HG02642 (cell line): ENCODE results near the gene BCL11B.
"Not testable (repeated sequence)": the region's sequence is repeated elsewhere in the genome, so short reads cannot be mapped to it uniquely, and the experiment has no call there.

ENCODE experiments used
- ATAC-seq: cut with Tn5 transposase; IDR thresholded peaks from one replicate; pipeline ENCODE4 v1.9.1; 2021; ENCODE audit warnings: mild to moderate bottlenecking; ENCODE audit not compliant: unreplicated experiment, poor library complexity

Gene BCL11B

DNA sequence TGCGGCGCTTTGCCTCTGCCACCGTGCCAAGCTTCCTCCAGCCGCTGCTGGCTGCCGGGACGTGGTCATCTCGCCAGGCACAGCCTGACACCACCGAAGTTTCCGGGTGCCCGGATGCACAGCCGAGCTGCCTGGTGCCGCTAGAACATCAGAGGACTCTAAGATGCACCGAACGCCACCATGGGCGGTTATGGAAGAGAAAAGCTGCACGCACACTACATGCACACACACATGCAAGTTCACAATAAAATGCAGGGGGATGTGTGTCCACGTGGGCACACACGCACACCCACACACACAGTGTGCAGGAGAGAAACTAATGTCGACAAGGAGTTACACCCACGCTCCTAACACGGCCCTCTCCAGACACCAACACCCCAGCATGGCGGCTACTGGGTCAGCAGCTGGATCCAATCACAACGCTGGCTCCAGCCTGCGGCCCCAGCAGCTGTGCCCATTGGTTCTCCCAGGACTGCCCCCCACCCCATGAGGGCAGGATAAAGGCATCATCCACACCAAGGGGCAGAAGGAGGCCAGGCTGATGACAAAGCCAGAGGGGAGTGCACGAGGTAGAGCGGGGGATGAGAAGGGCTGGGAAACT is 82.7 kb downstream of the BCL11B start:
- no peak for ATAC-seq

DNA sequence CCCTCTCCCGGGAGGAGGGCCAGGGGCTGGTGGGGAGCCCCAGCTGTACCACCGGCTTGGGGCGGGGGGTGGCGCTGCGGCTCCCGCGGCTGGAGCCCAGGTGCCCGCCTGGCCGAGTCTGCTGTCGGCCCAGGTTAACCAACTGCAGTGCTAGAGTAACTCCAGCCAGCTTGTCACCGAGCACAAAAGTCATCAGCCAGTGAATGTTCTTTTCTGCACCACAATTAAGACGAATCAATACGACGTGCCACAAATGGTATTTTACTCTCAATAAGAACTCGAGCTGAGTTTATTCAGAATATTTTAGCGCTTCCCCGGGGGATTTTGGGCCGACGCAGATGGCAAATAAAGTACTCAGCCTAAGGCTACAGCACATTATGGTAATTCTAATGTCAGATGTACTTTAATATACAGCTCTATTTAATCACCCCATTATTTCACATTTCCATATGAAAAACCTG is 83.2 kb downstream of the BCL11B start:
- ATAC-seq, result no peak

DNA sequence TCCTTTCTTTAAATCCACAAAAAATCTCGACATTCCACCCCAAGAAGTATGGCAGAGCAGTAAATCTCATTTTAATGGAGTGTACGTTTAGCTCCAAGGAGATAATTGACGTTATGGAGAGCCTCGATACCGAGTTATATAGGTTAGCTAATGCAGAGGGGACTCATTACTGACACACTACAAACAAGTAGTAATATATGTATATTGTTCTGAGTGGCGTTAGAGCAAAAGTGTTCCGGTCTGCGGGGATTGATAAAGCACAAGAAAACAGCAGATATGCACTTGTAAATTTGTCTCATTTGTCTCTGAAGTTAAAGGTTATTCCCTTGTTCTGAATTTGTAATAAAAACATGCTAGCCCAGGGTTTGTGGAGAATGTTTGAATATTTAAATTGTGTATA is 84.1 kb downstream of the BCL11B start:
- no peak for ATAC-seq

GRCh38 chr14:99186956-99187690 is 84.9 kb downstream of the BCL11B start:
- ATAC-seq, result no peak

DNA sequence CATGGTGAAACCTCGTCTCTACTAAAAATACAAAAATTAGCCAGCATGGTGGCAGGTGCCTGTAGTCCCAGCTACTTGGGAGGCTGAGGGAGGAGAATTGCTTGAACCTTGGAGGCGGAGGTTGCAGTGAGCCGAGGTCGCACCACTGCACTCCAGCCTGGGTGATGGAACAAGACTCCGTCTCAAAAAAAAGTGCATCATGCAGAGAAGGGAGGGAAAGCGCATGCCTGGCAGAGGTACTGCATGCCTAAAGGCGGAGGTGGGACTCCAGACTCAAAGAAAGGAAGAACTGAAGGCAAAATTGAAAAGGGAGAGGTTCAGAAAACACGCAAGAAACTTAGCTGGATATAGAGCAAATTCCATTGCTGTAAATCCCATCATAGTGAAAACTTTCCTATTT is 85.7 kb downstream of the BCL11B start:
- not testable (repeated sequence) for ATAC-seq

DNA sequence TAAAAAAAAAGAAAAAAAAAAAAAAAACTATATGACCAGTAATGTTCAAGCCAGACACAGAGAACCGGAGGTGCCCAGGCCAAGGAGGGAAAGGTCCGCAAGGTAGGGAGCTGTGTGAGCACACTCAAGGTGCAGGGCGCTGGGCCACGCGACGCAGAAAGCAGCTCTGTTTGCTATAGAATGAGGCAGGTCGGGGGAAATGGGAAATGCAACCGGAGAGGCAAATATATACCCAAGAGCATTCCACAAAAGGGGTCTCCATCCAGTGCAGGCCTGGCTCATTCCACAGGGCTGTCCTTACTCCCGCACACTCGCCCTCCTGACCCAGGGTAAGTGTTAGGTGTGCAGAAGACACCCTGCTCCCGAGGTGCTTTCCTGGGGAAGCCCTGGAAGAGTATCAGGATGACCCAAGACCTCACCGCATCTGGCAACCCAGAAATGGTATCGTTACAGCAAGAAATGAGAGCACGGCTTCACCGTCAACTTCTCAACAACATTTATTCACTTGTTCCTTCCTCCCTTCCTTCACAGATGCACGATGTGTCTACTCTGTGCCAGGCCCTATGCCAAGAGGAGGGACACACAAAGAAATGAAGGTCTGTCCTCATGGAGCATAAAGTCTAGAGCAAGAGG is 86.4 kb downstream of the BCL11B start:
- ATAC-seq, result no peak

DNA sequence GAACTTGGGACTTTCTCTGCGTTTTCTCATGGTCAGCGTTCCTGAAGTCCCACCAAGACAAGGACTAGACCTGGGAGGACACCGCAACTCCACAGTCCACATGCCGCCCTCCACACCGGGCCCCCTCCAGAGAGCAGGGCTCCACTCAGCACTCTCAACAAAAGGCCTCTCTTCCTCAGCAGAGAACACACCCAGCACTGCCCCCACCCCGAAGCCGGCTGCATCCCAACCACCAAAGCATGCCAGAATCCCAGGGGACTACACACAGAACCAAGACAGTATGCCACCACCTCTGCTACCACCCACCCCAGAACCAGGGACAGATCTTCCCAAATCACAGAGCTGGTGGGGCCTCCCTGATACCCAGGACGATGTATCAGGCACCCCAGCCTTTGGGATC is 88.3 kb downstream of the BCL11B start:
- ATAC-seq, result no peak

- ATAC-seq, result no peak
These were observed 88.7 kb downstream of the BCL11B start for GRCh38 chr14:99183311-99183710.

GRCh38 chr14:99182548-99183250 is 89.3 kb downstream of the BCL11B start:
- no peak for ATAC-seq

DNA sequence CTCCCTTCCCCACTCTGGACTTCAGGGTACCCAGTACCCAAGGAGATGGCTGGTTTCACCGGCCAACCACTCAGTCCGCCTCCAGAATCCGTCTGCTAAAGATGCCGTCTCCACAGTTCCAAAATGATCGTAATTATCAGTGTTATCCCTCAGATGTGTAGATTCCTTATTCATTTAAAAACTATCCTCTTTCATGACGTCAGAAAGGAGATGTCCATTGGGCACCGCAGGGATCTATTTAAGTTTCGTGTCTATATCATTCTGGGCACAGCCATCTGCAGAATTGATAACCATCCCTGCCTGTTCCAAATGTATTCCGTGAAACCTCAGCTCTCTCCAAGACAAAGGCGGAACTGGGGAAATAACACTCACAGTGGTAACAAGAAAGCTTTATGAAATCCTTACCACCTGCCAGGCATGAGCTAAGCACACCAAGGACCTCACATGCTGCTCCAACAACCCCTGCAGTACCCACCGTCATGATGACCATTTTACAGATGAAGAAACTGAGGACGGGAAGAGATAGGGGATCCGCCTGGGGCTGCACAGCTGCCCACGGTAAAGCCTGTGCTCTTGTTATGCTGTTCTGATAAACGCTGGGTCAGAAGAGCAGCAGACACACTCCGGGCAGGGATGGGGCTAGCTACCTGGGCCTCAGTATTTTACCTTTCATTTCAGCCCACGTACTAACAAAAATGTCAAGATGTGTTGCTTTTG is 90.0 kb downstream of the BCL11B start:
- ATAC-seq, result no peak

DNA sequence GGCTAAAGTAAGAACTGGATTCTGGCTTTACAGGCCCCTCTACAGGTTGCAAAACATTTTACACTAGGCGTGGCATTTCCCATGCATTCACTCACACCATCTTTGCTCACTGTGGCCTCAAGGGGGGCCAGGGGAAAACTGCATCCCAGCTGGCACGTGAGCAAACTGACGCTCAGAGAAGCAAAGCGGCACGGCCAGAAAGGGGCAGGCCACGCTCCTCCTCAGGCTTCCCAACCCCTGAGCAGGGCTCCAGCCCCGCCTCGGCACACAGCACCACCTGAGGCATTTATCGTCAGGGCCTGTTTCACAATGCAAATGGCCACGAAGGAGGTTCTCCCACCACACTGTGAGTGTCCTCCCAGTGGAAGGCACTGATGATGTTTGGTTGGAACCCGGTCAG is 90.8 kb downstream of the BCL11B start:
- no peak for ATAC-seq

GRCh38 chr14:99179946-99180345 is 92.1 kb downstream of the BCL11B start:
- ATAC-seq, result no peak

GRCh38 chr14:99179506-99179905 is 92.5 kb downstream of the BCL11B start:
- ATAC-seq, result no peak

DNA sequence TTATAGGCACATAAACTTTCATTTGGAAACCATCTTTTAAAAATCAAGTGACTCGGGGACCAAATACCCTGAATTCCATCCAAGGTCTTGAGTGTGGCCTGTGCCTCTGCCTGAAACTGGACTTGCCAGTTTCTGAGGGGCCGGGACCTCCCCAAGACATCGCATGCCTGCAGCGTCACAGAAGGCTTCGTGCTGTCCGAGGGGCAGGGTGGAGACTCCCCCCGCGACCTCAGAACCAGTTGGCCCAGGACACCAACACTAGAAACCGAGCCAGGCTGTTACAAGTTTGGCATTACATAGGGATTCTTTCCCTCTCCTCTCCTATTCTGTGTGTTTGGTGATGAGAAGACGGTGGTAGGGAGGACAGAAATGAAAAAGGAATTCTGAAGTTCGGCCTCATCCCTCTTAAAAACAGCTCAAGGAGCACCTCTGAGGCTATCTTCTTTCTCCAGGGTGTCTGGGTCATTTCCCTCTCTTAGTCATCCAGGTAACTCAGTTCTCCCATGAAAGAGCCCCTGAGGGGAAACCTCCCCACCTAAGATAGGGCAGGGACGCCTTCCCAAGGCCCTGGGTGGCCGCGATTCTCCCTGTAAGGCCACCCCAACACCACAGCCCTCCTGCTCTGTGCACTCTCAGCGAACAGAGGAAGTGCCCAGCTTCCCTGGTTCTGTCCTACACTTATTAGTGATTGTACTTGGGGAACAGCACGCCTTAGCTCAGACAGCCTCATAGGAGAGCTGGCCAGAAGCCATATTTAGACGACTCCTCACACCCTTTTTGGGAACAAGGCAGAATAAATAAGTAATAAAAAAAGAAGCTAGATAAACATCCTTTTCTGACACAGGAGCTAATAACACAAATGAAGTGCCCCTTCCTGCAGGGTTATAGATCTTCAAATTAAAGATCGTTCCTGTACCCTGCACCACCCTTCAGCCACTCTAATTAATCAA is 93.8 kb downstream of the BCL11B start:
- ATAC-seq, result no peak

GRCh38 chr14:99177046-99177655 is 94.8 kb downstream of the BCL11B start:
- ATAC-seq, result no peak

DNA sequence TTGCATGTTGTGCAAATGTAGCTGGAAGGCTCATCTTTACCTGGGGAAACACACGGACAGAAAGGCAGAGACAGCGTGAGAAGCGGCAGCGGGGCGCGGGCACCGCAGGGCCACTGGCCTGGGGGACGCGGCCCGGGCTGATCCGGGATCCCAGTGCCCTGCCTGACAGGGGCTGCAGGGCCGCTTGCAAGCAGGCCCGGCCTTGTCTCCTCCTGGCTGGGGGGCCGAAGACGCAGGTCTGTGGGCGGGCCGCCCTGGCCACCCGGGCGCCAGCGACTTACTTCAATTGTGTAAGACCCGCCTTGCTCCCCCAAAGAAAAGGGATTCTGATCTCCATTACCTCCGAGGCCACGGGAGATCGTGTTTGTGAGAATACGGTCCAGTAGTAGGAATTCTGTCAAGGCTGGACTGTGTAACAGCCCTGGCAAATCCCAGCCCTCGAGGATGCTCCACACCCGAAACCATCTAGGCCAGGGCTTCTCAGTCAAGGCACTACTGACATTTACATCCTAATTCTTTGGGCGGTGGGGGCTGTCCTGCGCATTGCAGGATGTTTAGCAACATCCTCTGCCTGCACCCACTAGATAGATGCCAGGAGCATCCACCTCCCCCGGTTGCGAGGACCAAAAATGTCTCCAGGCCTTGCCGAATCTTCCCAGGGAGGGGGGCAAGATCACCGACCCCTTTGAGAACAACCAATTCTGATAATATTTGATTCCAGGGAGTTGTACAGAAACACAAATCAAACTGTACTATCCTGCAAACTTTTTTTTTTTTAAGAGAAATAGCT is 95.6 kb downstream of the BCL11B start:
- ATAC-seq, result no peak

DNA sequence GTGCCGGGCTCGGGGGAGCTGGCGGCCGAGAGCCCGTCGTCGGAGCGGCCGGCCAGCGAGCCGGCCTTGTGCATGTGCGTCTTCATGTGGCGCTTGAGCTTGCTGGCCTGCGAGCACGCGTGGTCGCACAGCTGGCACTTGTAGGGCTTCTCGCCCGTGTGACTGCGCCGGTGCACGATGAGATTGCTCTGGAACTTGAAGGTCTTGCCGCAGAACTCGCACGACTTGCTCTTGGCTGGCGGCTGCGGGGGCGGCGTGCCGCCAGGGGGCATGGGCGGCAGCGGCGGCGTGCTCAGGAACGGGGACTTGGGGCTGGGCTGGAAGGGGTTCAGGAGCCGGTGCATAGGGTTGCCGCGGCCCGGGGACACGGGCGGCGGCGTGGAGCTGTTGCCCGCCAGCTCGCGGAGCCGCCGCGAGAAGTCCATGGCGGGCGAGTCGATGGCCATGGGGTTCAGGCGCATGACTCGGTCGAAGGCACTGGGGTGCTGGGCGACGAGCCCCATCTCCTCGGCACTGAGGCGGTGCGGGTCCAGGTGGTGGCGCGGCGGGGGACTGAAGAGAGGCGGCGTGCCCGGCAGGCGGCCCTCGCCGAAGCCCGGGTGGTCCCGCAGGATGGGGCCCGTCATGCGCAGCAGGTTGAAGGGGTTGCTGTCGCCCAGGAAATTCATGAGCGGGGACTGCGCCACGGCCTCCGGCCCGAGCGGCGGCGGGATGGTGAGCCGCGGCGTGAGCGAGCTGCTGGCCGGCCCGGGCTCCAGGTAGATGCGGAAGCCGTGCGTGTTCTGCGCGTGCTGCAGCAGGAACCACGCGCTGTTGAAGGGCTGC is 96.5 kb downstream of the BCL11B start:
- ATAC-seq, result no peak
